ENCODE results near the gene TMCO4. TPM values are rescaled to one million over a fixed set of nuclear protein-coding genes. Genes with fewer than 3 reads are reported as not detected.

The TMCO4 gene
- total and polyA plus RNA-seq, 2 of the 8 experiments (the other 6 are each of a cell fraction or from before 2014, with no cell fraction given) = 3.0 to 3.1 TPM

DNA sequence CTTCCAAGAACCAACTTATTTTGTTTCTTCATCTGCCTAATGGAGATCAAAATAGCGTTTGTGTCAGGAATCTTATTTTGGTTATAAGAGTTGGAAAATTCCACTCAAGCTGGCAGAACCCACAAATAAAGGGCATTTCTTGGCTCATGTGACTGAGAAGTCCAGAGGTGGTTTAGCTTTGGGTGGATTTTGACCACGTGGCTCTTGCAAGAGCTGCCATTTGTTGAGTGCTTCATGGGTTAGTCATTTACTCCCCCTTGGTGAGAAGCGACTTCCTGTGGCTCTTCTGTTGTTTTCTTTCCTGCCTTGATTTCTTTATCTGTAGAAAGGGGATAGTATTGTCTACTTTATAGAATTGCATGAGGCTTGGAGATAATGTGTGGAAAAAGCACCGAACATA, 24.8 kb upstream of the TMCO4 start:
- Histone ChIP-seq H2BK20ac (ENCODE audit: low read length) (no peak overlapping the region), H2BK5ac (ENCODE audit: low read depth, low read length) (no peak overlapping the region), H2BK120ac (replicated peaks; ENCODE audit: low read depth, low read length) (no peak overlapping the region), H3K27ac (ENCODE audit: low read depth, low read length) (no peak overlapping the region), H4K5ac (ENCODE audit: insufficient read length, low read depth, low read length) (no peak overlapping the region), H3K4ac (replicated peaks; ENCODE audit: insufficient read length, low read depth, low read length) (no peak overlapping the region), H3K79me1 (ENCODE audit: low read depth, low read length) (no peaks in the 10 kb centered on the region), H3K9me3 (ENCODE audit: insufficient read depth in 2 of 2, low read depth in 1 of 2, low read length in 1 of 2) (no peaks in the 10 kb centered on the region), H3K14ac (ENCODE audit: insufficient read length) (no peak overlapping the region), H3K9ac (replicated peaks in 1 of 4; ENCODE audit: extremely low read depth in 1 of 4, low read depth in 3 of 4, low read length in 3 of 4) (no peak overlapping the region), H2AK5ac (ENCODE audit: low read depth, low read length) (no peak overlapping the region), H3K23ac (ENCODE audit: insufficient read length) (no peak overlapping the region), H3K4me3 (ENCODE audit: extremely low read depth in 1 of 4, insufficient read depth in 2 of 4, low read depth in 3 of 4, low read length in 4 of 4) (no peak overlapping the region), H4K20me1 (replicated peaks in 1 of 2; ENCODE audit: control insufficient read depth in 1 of 2, insufficient read depth in 2 of 2, low read length in 2 of 2) (no peaks in the 10 kb centered on the region), H4K91ac (replicated peaks; ENCODE audit: insufficient read length, low read length) (no peak overlapping the region), H3K4me1 (replicated peaks in 1 of 4; ENCODE audit: control insufficient read depth in 3 of 4, insufficient read depth in 4 of 4, low read length in 3 of 4) (no peaks in the 10 kb centered on the region; a peak in 3 of 7 replicates), H3K56ac (replicated peaks; ENCODE audit: insufficient read length, low read depth, low read length) (no peak overlapping the region), H2BK12ac (ENCODE audit: low read depth, low read length) (no peak overlapping the region), H4K8ac (ENCODE audit: extremely low read depth, insufficient read depth, low read length) (no peak overlapping the region), H3K23me2 (ENCODE audit: low read depth, low read length) (no peaks in the 10 kb centered on the region), H3K79me2 (ENCODE audit: control insufficient read depth in 1 of 2, insufficient read depth in 2 of 2, low read length in 2 of 2) (no peaks in the 10 kb centered on the region), H3K27me3 (replicated peaks in 1 of 4; ENCODE audit: control insufficient read depth in 3 of 4, extremely low read depth in 1 of 4, insufficient read depth in 3 of 4, low read length in 3 of 4) (no peaks in the 10 kb centered on the region; a peak in 2 of 7 replicates), H3K36me3 (ENCODE audit: control insufficient read depth in 2 of 4, insufficient read depth in 4 of 4, low read length in 3 of 4) (no peaks in the 10 kb centered on the region), H3K4me2 (ENCODE audit: insufficient read depth in 1 of 2, low read depth in 2 of 2, low read length in 2 of 2) (no peak overlapping the region), H2AFZ (ENCODE audit: low read length) (no peak overlapping the region; the same call in 1 of the 2 replicates), H2BK15ac (ENCODE audit: low read length) (no peak overlapping the region), H3K18ac (ENCODE audit: extremely low read depth, low read length) (no peak overlapping the region)
- WGBS, 2 experiments (ENCODE audit: extremely low coverage in 1 of 2, insufficient coverage in 1 of 2, insufficient read length in 1 of 2, insufficient replicate concordance in 2 of 2, low coverage in 1 of 2, low lambda C conversion rate in 2 of 2, missing lambda C conversion rate in 1 of 2) = 78% methylated on average over 4 of the region's 4 CpGs; no CpG with 5 or more reads in 1 of the 2 experiments
- TF ChIP-seq SP1 (IDR thresholded peaks at IDR 0.05; ENCODE audit: low read depth, low read length) (no peak), TEAD4 (IDR thresholded peaks at IDR 0.05; ENCODE audit: low read depth, low read length) (no peak), MAFK (IDR thresholded peaks at IDR 0.05; ENCODE audit: low read depth, low read length) (no peak), SAP30 (IDR thresholded peaks at IDR 0.05; ENCODE audit: insufficient read depth, insufficient replicate concordance, low read length) (no peak), YY1 (IDR thresholded peaks at IDR 0.05; ENCODE audit: low read depth, low read length) (no peak), SP4 (IDR thresholded peaks at IDR 0.05; ENCODE audit: low read length) (no peak), SUZ12 (IDR thresholded peaks at IDR 0.05; ENCODE audit: low read length) (no peak), EGR1 (IDR thresholded peaks at IDR 0.05; ENCODE audit: borderline replicate concordance, low read depth, low read length) (no peak), JUN (IDR thresholded peaks at IDR 0.05; ENCODE audit: low read depth, low read length) (no peak), E2F6 (IDR thresholded peaks at IDR 0.05) (no peak)
- ChIA-PET POLR2A (ENCODE audit: partially characterized antibody) (no interaction called here), CTCF (ENCODE audit: partially characterized antibody) (interaction anchor here (0.6 to 4.6 kb wide), 7 partner anchors 11 to 63 kb away, joined by 3 to 21 read pairs (median 3); no protein-coding TSS in a partner anchor)
- no peak for DNase-seq (ENCODE audit: low read depth in 1 of 2, low spot score in 2 of 2)
- no peak for FAIRE-seq

Measured in H1 (cell line).